A172 (cell line): ENCODE results near the gene AKIRIN2. TPM values are rescaled to one million over a fixed set of nuclear protein-coding genes. Genes with fewer than 3 reads are reported as not detected.

Source experiments
- DNase-seq: peaks from one replicate; pipeline ENCODE4 v3.0.0-alpha.2; 2015; ENCODE audit warnings: low spot score
- total RNA-seq: library from RNA; depleted of rRNA; stranded (reverse); fragments of >200 nt; shearing (Covaris generic); gene quantifications from 2 replicates; pipeline ENCODE4 v1.2.3, GENCODE V29; 2014; rRNA removed

The AKIRIN2 gene
- total RNA-seq, result 13.5 and 16.7 TPM in 2 replicates

GRCh38 chr6:87701676-87702588 lies at the start of gene AKIRIN2:
Gene AKIRIN2 (minus strand): TSS chr6:87702233. CDS start chr6:87701684, 549 bp downstream.
- peak; percentile 95 for DNase-seq

- DNase-seq, result no peak
Observed at GRCh38 chr6:87747646-87748045, 45.6 kb upstream of the AKIRIN2 start.

GRCh38 chr6:87745966-87746721 lies 44.1 kb upstream of the AKIRIN2 start:
- no peak for DNase-seq

GRCh38 chr6:87743454-87743853 lies 41.4 kb upstream of the AKIRIN2 start:
- DNase-seq, result no peak

- DNase-seq, result no peak
Observed at GRCh38 chr6:87742106-87742505, 40.1 kb upstream of the AKIRIN2 start.

- DNase-seq, result no peak
Observed at GRCh38 chr6:87741001-87741650, 39.1 kb upstream of the AKIRIN2 start.

GRCh38 chr6:87738744-87739143 lies 36.7 kb upstream of the AKIRIN2 start:
- no peak for DNase-seq

GRCh38 chr6:87738000-87738399 lies 36.0 kb upstream of the AKIRIN2 start:
- DNase-seq, result no peak

GRCh38 chr6:87736809-87737540 lies 34.9 kb upstream of the AKIRIN2 start:
- no peak for DNase-seq

GRCh38 chr6:87731818-87732661 lies 30.0 kb upstream of the AKIRIN2 start:
- DNase-seq, result peak; percentile 96

- no peak for DNase-seq
Observed at GRCh38 chr6:87731080-87731479, 29.0 kb upstream of the AKIRIN2 start.

GRCh38 chr6:87729965-87730719 lies 28.1 kb upstream of the AKIRIN2 start:
- peak; percentile 40 for DNase-seq

GRCh38 chr6:87728706-87729105 lies 26.7 kb upstream of the AKIRIN2 start:
- DNase-seq, result no peak

- no peak for DNase-seq
Observed at GRCh38 chr6:87724983-87725811, 23.2 kb upstream of the AKIRIN2 start.

- DNase-seq, result peak; percentile 95
Observed at GRCh38 chr6:87723170-87724078, 21.4 kb upstream of the AKIRIN2 start.

GRCh38 chr6:87722540-87723169 lies 20.6 kb upstream of the AKIRIN2 start:
- no peak for DNase-seq

GRCh38 chr6:87721311-87721710 lies 19.3 kb upstream of the AKIRIN2 start:
- DNase-seq, result no peak
